Loucy (cell line): ENCODE data around the gene LAMTOR5.

Source experiments
- H2AFZ ChIP-seq: fragments of 200-600 bp; sonication (generic); 2 replicates; pipeline ENCODE4 v1.6.0; 2016; ENCODE audit warnings: antibody characterized with exemption, mild to moderate bottlenecking, low read length, moderate library complexity
- H3F3A ChIP-seq: fragments of 200-600 bp; 2 replicates; pipeline ENCODE4 v1.6.0; 2016; ENCODE audit warnings: antibody characterized with exemption, low read depth, mild to moderate bottlenecking
- H3K27me3 ChIP-seq: fragments of 200-600 bp; sonication (generic); 2 replicates; pipeline ENCODE4 v1.6.1; 2014; ENCODE audit warnings: low read length, mild to moderate bottlenecking; ENCODE audit not compliant: insufficient read depth, poor library complexity, severe bottlenecking
- H3K36me3 ChIP-seq: fragments of 200-600 bp; sonication (generic); 2 replicates; pipeline ENCODE4 v1.6.1; 2016; ENCODE audit warnings: low read length; ENCODE audit not compliant: insufficient read depth
- H3K4me1 ChIP-seq: fragments of 200-600 bp; sonication (generic); 2 replicates; pipeline ENCODE4 v1.5.1; 2014; ENCODE audit warnings: low read length, mild to moderate bottlenecking; ENCODE audit not compliant: insufficient read depth, poor library complexity, severe bottlenecking
- H3K4me2 ChIP-seq: fragments of 200-600 bp; sonication (generic); 2 replicates; pipeline ENCODE4 v1.6.0; 2014; ENCODE audit warnings: antibody characterized with exemption, low read length, low read depth, mild to moderate bottlenecking; ENCODE audit not compliant: poor library complexity, severe bottlenecking
- H3K4me3 ChIP-seq: fragments of 200-600 bp; sonication (generic); 2 replicates; pipeline ENCODE4 v1.5.1; 2014; ENCODE audit warnings: low read length, mild to moderate bottlenecking, mixed read lengths; ENCODE audit not compliant: poor library complexity, severe bottlenecking
- H3K79me2 ChIP-seq: fragments of 200-600 bp; sonication (generic); 2 replicates; pipeline ENCODE4 v1.6.1; 2014; ENCODE audit warnings: low read length; ENCODE audit not compliant: insufficient read depth
- H3K9ac ChIP-seq: fragments of 200-600 bp; sonication (generic); 2 replicates; pipeline ENCODE4 v1.6.0; 2014; ENCODE audit warnings: mild to moderate bottlenecking, low read depth, low read length, moderate library complexity; ENCODE audit not compliant: poor library complexity, severe bottlenecking
- H3K9me2 ChIP-seq: fragments of 200-600 bp; sonication (generic); replicated peaks from 2 replicates; pipeline ENCODE4 v1.6.1; 2016; ENCODE audit warnings: low read depth, low read length, mixed read lengths
- H3K9me3 ChIP-seq: fragments of 200-600 bp; sonication (generic); 2 replicates; pipeline ENCODE4 v1.6.1; 2014; ENCODE audit warnings: mild to moderate bottlenecking, antibody characterized with exemption, low read length, low read depth; ENCODE audit not compliant: insufficient read depth
- H4K20me1 ChIP-seq: fragments of 200-600 bp; sonication (generic); 2 replicates; pipeline ENCODE4 v1.6.0; 2014; ENCODE audit warnings: antibody characterized with exemption, low read length, mild to moderate bottlenecking; ENCODE audit not compliant: insufficient read depth, poor library complexity, severe bottlenecking
- CTCF ChIP-seq: fragments of 200-600 bp; sonication (generic); conservative IDR thresholded peaks from 2 replicates; pipeline ENCODE4 v1.5.1; 2014; ENCODE audit warnings: mild to moderate bottlenecking, antibody characterized with exemption, low read length
- EZH2phosphoT487 ChIP-seq: fragments of 200-600 bp; IDR thresholded peaks from 2 replicates; pipeline ENCODE4 v1.6.1; 2018; ENCODE audit warnings: antibody characterized with exemption, mild to moderate bottlenecking, moderate library complexity, borderline replicate concordance

LAMTOR5 gene

GRCh38 chr1:110390096-110390495 lies 17.4 kb downstream of the LAMTOR5 start:
- Histone ChIP-seq H2AFZ (no peak overlapping the region), H3K79me2 (no peaks in the 10 kb centered on the region), H3K4me3 (no peak overlapping the region), H3K4me1 (no peaks in the 10 kb centered on the region), H3K27me3 (no peaks in the 10 kb centered on the region), H3K9me3 (no peaks in the 10 kb centered on the region), H3K9ac (no peak overlapping the region), H3K36me3 (no peaks in the 10 kb centered on the region), H3K4me2 (no peak overlapping the region), H4K20me1 (no peaks in the 10 kb centered on the region), H3F3A (no peaks in the 10 kb centered on the region), H3K9me2 (no peaks in the 10 kb centered on the region)
- no peak for TF ChIP-seq CTCF
- TF ChIP-seq EZH2phosphoT487: no peak

GRCh38 chr1:110387048-110387754 lies 20.3 kb downstream of the LAMTOR5 start:
- H2AFZ ChIP-seq: no peak overlapping the region
- H3K36me3 ChIP-seq: no peaks in the 10 kb centered on the region
- peaks cover 19% of the 10 kb centered on the region for H3K4me1 ChIP-seq
- TF ChIP-seq EZH2phosphoT487 (no peak), CTCF (no peak)
- H3K9ac ChIP-seq: no peak overlapping the region
- H3K27me3 ChIP-seq: no peaks in the 10 kb centered on the region
- H3K9me3 ChIP-seq: no peaks in the 10 kb centered on the region
- no peak overlapping the region for H3K4me3 ChIP-seq
- H3K9me2 ChIP-seq: no peaks in the 10 kb centered on the region
- no peak overlapping the region for H3K4me2 ChIP-seq
- no peaks in the 10 kb centered on the region for H4K20me1 ChIP-seq
- no peaks in the 10 kb centered on the region for H3K79me2 ChIP-seq
- H3F3A ChIP-seq: peaks cover 10% of the 10 kb centered on the region

- Histone ChIP-seq H2AFZ (no peak overlapping the region), H3K4me1 (peaks cover 19% of the 10 kb centered on the region), H3K79me2 (no peaks in the 10 kb centered on the region), H3K36me3 (no peaks in the 10 kb centered on the region), H3K4me3 (no peak overlapping the region), H3K27me3 (no peaks in the 10 kb centered on the region), H4K20me1 (no peaks in the 10 kb centered on the region), H3K9me3 (no peaks in the 10 kb centered on the region), H3K9me2 (no peaks in the 10 kb centered on the region), H3K4me2 (no peak overlapping the region), H3K9ac (no peak overlapping the region), H3F3A (peaks cover 10% of the 10 kb centered on the region)
- TF ChIP-seq EZH2phosphoT487: no peak
- TF ChIP-seq CTCF: no peak
These were observed 22.1 kb downstream of the LAMTOR5 start for GRCh38 chr1:110385369-110385768.
